ENCODE data around the gene TANC1.
A peak's percentile ranks its signal among the peaks of the same experiment; 100 is the strongest.

The TANC1 gene

GRCh38 chr2:159131914-159132281 lies 163.5 kb downstream of the TANC1 start:
- no peak for TF ChIP-seq CTCF (IDR thresholded peaks at IDR 0.05; ENCODE audit: low read length, missing control alignments)
- H3K4me3 ChIP-seq (replicated peaks; ENCODE audit: low read depth, low read length) = no peak overlapping the region
- DNase-seq (ENCODE audit: low read depth) = peak; percentile 89

GRCh38 chr2:159133797-159134196 lies 165.4 kb downstream of the TANC1 start:
- DNase-seq (ENCODE audit: low read depth) = peak; percentile 66
- TF ChIP-seq CTCF (IDR thresholded peaks at IDR 0.05; ENCODE audit: low read length, missing control alignments) = peak; percentile 39
- H3K4me3 ChIP-seq (replicated peaks; ENCODE audit: low read depth, low read length) = no peak overlapping the region

- H3K4me3 ChIP-seq (replicated peaks; ENCODE audit: low read depth, low read length) = no peak overlapping the region
- DNase-seq (ENCODE audit: low read depth) = no peak
- no peak for TF ChIP-seq CTCF (IDR thresholded peaks at IDR 0.05; ENCODE audit: low read length, missing control alignments)
Measured at GRCh38 chr2:159134979-159135378, 166.5 kb downstream of the TANC1 start.

GRCh38 chr2:159136391-159136790 lies 168.0 kb downstream of the TANC1 start:
- no peak overlapping the region for H3K4me3 ChIP-seq (replicated peaks; ENCODE audit: low read depth, low read length)
- no peak for DNase-seq (ENCODE audit: low read depth)
- no peak for TF ChIP-seq CTCF (IDR thresholded peaks at IDR 0.05; ENCODE audit: low read length, missing control alignments)

GRCh38 chr2:159137511-159138241 lies 169.2 kb downstream of the TANC1 start:
- no peak for TF ChIP-seq CTCF (IDR thresholded peaks at IDR 0.05; ENCODE audit: low read length, missing control alignments)
- H3K4me3 ChIP-seq (replicated peaks; ENCODE audit: low read depth, low read length) = no peak overlapping the region
- DNase-seq (ENCODE audit: low read depth) = peak; percentile 65

GRCh38 chr2:159138642-159139182 lies 170.3 kb downstream of the TANC1 start:
- no peak overlapping the region for H3K4me3 ChIP-seq (replicated peaks; ENCODE audit: low read depth, low read length)
- TF ChIP-seq CTCF (IDR thresholded peaks at IDR 0.05; ENCODE audit: low read length, missing control alignments) = no peak
- DNase-seq (ENCODE audit: low read depth) = no peak
